PC-3 (cell line): Measurements from ENCODE around the gene STRN. TPM values are rescaled to one million over a fixed set of nuclear protein-coding genes. Genes with fewer than 3 reads are reported as not detected.

Experiments
- ATAC-seq: fragments of 200-7000 bp; cut with Tn5 transposase; 2 replicates; pipeline ENCODE4 v1.9.1; 2020; ENCODE audit warnings: mild to moderate bottlenecking, moderate library complexity
- BruUV-seq: library from RNA; stranded (reverse); fragments of 400-500 nt; replicated peaks from 2 replicates; lab custom pipeline; 2021; lab: Mats Ljungman, UMichigan
- CTCF ChIA-PET: fragments of 300-600 bp; sonication (Branson Sonifier 250); formaldehyde crosslinking; loops from one replicate; lab custom pipeline; 2022; ENCODE audit warnings: antibody characterized with exemption; lab: Charles Lee
- POLR2A ChIA-PET: fragments of 300-600 bp; sonication (Branson Sonifier 250); formaldehyde crosslinking; loops from one replicate; lab custom pipeline; 2022; ENCODE audit warnings: antibody characterized with exemption; ENCODE audit not compliant: unreplicated experiment; lab: Charles Lee
- DNase-seq: peaks from one replicate; pipeline ENCODE4 v3.0.0-alpha.2; 2015
- H2AFZ ChIP-seq: fragments of 300-600 bp; sonication (generic); 2 replicates; pipeline ENCODE4 v1.6.0; 2016; ENCODE audit warnings: antibody characterized with exemption, low read length
- H3F3A ChIP-seq: fragments of 300-600 bp; sonication (generic); one replicate; pipeline ENCODE4 v1.6.0; 2017; ENCODE audit warnings: antibody characterized with exemption, low read length, control low read depth, mild to moderate bottlenecking; ENCODE audit not compliant: unreplicated experiment
- H3K27ac ChIP-seq: fragments of 300-600 bp; sonication (generic); 2 replicates; pipeline ENCODE4 v1.5.1; 2016; ENCODE audit warnings: mild to moderate bottlenecking, low read length
- H3K27me3 ChIP-seq: fragments of 300-600 bp; sonication (generic); 2 replicates; pipeline ENCODE4 v1.6.1; 2016; ENCODE audit warnings: low read length, mixed read lengths
- H3K36me3 ChIP-seq: fragments of 300-600 bp; sonication (generic); 2 replicates; pipeline ENCODE4 v1.6.1; 2016; ENCODE audit warnings: low read depth, mixed run types, low read length, mixed read lengths
- H3K4me1 ChIP-seq: fragments of 300-600 bp; sonication (generic); 2 replicates; pipeline ENCODE4 v1.5.1; 2016; ENCODE audit warnings: low read length; ENCODE audit not compliant: insufficient read depth
- H3K4me2 ChIP-seq: fragments of 300-600 bp; sonication (generic); 2 replicates; pipeline ENCODE4 v1.6.0; 2016; ENCODE audit warnings: low read length
- H3K4me3 ChIP-seq: fragments of 300-600 bp; sonication (generic); 2 replicates; pipeline ENCODE4 v1.5.1; 2016; ENCODE audit warnings: mild to moderate bottlenecking, low read length, mixed read lengths
- H3K79me2 ChIP-seq: fragments of 300-600 bp; sonication (generic); 2 replicates; pipeline ENCODE4 v1.6.1; 2017; ENCODE audit warnings: low read length, mixed read lengths
- H3K9ac ChIP-seq: fragments of 300-600 bp; sonication (generic); 2 replicates; pipeline ENCODE4 v1.6.0; 2016; ENCODE audit warnings: mild to moderate bottlenecking, low read length
- H3K9me2 ChIP-seq: fragments of 300-600 bp; sonication (generic); replicated peaks from 2 replicates; pipeline ENCODE4 v1.6.1; 2016; ENCODE audit warnings: mixed run types, low read length, mixed read lengths
- H3K9me3 ChIP-seq: fragments of 300-600 bp; sonication (generic); 2 replicates; pipeline ENCODE4 v1.6.1; 2016; ENCODE audit warnings: low read length, mixed read lengths
- H4K20me1 ChIP-seq: fragments of 300-600 bp; sonication (generic); 2 replicates; pipeline ENCODE4 v1.6.1; 2016; ENCODE audit warnings: low read length, mixed read lengths
- CTCF ChIP-seq: fragments of 300-600 bp; sonication (generic); conservative IDR thresholded peaks from 2 replicates; pipeline ENCODE4 v1.5.1; 2017; ENCODE audit warnings: antibody characterized with exemption, low read depth, mild to moderate bottlenecking, low read length
- EZH2 ChIP-seq: fragments of 300-600 bp; sonication (generic); IDR thresholded peaks from one replicate; pipeline ENCODE4 v1.6.1; 2017; ENCODE audit warnings: antibody characterized with exemption, mild to moderate bottlenecking, low read length; ENCODE audit not compliant: unreplicated experiment
- EZH2phosphoT487 ChIP-seq: fragments of 300-600 bp; sonication (generic); IDR thresholded peaks from 2 replicates; pipeline ENCODE4 v1.6.1; 2018; ENCODE audit warnings: mild to moderate bottlenecking, antibody characterized with exemption, low read length, borderline replicate concordance
- intact Hi-C: fragments of 100-400 bp; cut with micrococcal nuclease; formaldehyde crosslinking; loops from 2 replicates; pipeline ENCODE4 v1.9.0; 2023
- total RNA-seq: library from RNA; depleted of rRNA; stranded (reverse); fragments of >200 nt; gene quantifications from 2 replicates; pipeline ENCODE4 v1.2.3, GENCODE V29; 2014

STRN gene
- total RNA-seq, 1 experiment from 2014 or later = 12.9 TPM

GRCh38 chr2:36918307-36918706 lies 48.0 kb downstream of the STRN start:
- Histone ChIP-seq H3K36me3 (no peaks in the 10 kb centered on the region), H3K27ac (no peak overlapping the region), H3K9me2 (no peaks in the 10 kb centered on the region), H4K20me1 (no peaks in the 10 kb centered on the region), H3K4me3 (no peak overlapping the region), H3K4me1 (0 out of 2 replicates have a peak, but pooled peaks cover 2% of the 10 kb centered on the region), H3K9ac (no peak overlapping the region), H3K27me3 (no peaks in the 10 kb centered on the region), H2AFZ (no peak overlapping the region), H3K4me2 (no peak overlapping the region), H3K79me2 (no peaks in the 10 kb centered on the region), H3F3A (no peaks in the 10 kb centered on the region), H3K9me3 (no peaks in the 10 kb centered on the region)
- ChIA-PET POLR2A (no interaction called here), CTCF (no interaction called here)
- TF ChIP-seq CTCF = peak; percentile 37; the same call in 1 of the 2 replicates
- TF ChIP-seq EZH2 = no peak
- no TSS peak for BruUV-seq
- ATAC-seq = no peak
- intact Hi-C loops = loop anchor here (1.0 to 10.0 kb wide), 3 partner anchors 61 to 224 kb away; partner anchors contain the start of gene VIT
- DNase-seq = peak; percentile 13

- Histone ChIP-seq H4K20me1 (no peaks in the 10 kb centered on the region), H3K79me2 (no peaks in the 10 kb centered on the region), H2AFZ (no peak overlapping the region), H3K4me2 (no peak overlapping the region), H3K9ac (no peak overlapping the region), H3K4me3 (no peak overlapping the region), H3K4me1 (0 out of 2 replicates have a peak, but pooled peaks cover 8% of the 10 kb centered on the region), H3F3A (no peaks in the 10 kb centered on the region), H3K36me3 (0 out of 2 replicates have a peak, but pooled peaks cover 5% of the 10 kb centered on the region), H3K27ac (no peak overlapping the region), H3K9me3 (no peaks in the 10 kb centered on the region), H3K9me2 (no peaks in the 10 kb centered on the region), H3K27me3 (no peaks in the 10 kb centered on the region)
- CTCF ChIA-PET = no interaction called here
- no peak for TF ChIP-seq CTCF
- TF ChIP-seq EZH2phosphoT487 = no peak
- no peak for TF ChIP-seq EZH2
- DNase-seq = no peak
- BruUV-seq = no TSS peak
- intact Hi-C loops = loop anchor here (5.0 to 10.0 kb wide), 2 partner anchors 58 to 221 kb away; partner anchors contain the start of gene VIT
- POLR2A ChIA-PET = no interaction called here
- no peak for ATAC-seq
Measured at GRCh38 chr2:36915627-36916026, 50.7 kb downstream of the STRN start.

- Histone ChIP-seq H3K27ac (no peak overlapping the region), H4K20me1 (no peaks in the 10 kb centered on the region), H3F3A (no peaks in the 10 kb centered on the region), H3K36me3 (0 out of 2 replicates have a peak, but pooled peaks cover 5% of the 10 kb centered on the region), H3K27me3 (no peaks in the 10 kb centered on the region), H3K4me3 (no peak overlapping the region), H3K9ac (no peak overlapping the region), H3K9me2 (no peaks in the 10 kb centered on the region), H2AFZ (no peak overlapping the region), H3K79me2 (no peaks in the 10 kb centered on the region), H3K4me1 (0 out of 2 replicates have a peak, but pooled peaks cover 8% of the 10 kb centered on the region), H3K9me3 (no peaks in the 10 kb centered on the region), H3K4me2 (no peak overlapping the region)
- no peak for TF ChIP-seq CTCF
- no peak for TF ChIP-seq EZH2
- no peak for TF ChIP-seq EZH2phosphoT487
- POLR2A ChIA-PET = no interaction called here
- CTCF ChIA-PET = no interaction called here
- ATAC-seq (peak; percentile 20), DNase-seq (peak; percentile 15)
- no TSS peak for BruUV-seq
- intact Hi-C loops = loop anchor here (10.0 kb wide), 1 partner anchor 218 kb away; the partner anchor contains the start of gene VIT
Measured at GRCh38 chr2:36912695-36913094, 53.6 kb downstream of the STRN start.
